Pancreas (tissue), 10 donors: Measurements from ENCODE around the gene CACNA2D3. TPM values are rescaled to one million over a fixed set of nuclear protein-coding genes. Genes with fewer than 3 reads are reported as not detected.

Experiments
- ATAC-seq, 4 donors: fragments of 200-7000 bp; cut with Tn5 transposase; one replicate each; pipeline versions ENCODE4 v1.8.0 to v1.9.1; 2020; ENCODE audit warnings: mild to moderate bottlenecking in 4 of 4, moderate library complexity in 4 of 4
- DNase-seq, 6 donors: peaks; one replicate each; pipeline ENCODE4 v3.0.0-alpha.2; 2020
- FAIRE-seq: peaks from 2 replicates; lab custom pipeline; 2012; peaks lifted over from hg19 to GRCh38; lab: Jason Lieb, UNC
- H3K27ac ChIP-seq, 4 donors: fragments of 200-600 bp; sonication (generic); 1 replicate in 3 of 4; 2 replicates in 1 of 4; pipeline versions ENCODE4 v1.5.0 to v1.8.0; 2020
- H3K27me3 ChIP-seq, 4 donors: fragments of 200-600 bp; one replicate each; pipeline ENCODE4 v1.8.0; 2021
- H3K36me3 ChIP-seq, 3 donors: fragments of 200-600 bp; sonication (generic) in 1 of 3; one replicate each; pipeline versions ENCODE4 v1.5.0 to v1.8.0; 2020 to 2021
- H3K4me1 ChIP-seq, 3 donors: fragments of 200-600 bp; one replicate each; pipeline ENCODE4 v1.8.0; 2021
- H3K4me3 ChIP-seq, 4 donors: fragments of 200-600 bp; sonication (generic) in 2 of 4; one replicate each; pipeline versions ENCODE4 v1.5.0 to v1.8.0; 2020 to 2021
- H3K9me3 ChIP-seq, 4 donors: fragments of 200-600 bp; one replicate each; pipeline ENCODE4 v1.8.0; 2021
- WGBS, 2 donors: extraction: QIAGEN DNeasy Blood & Tissue Kit; methylation state at CpG; one replicate each; pipeline ENCODE4 v1.1.7; 2013; 5-methylcytosine and 5-hydroxymethylcytosine counted together
- intact Hi-C, 3 donors: fragments of 100-400 bp; cut with DNase I; formaldehyde crosslinking; loops; one replicate each; pipeline versions ENCODE4 v1.11.1 to v1.14.2; 2022
- polyA plus RNA-seq, 2 donors: library from polyadenylated mRNA; stranded (reverse); fragments of 200-250 nt; gene quantifications; one replicate each; pipeline ENCODE4 v1.2.3, GENCODE V29; 2013
- total RNA-seq, 6 donors: library from RNA; stranded (reverse); fragmentation: NEBNext Ultra II Directional in 4 of 6; extraction: Animal tissue kit (Norgen Biotek cat#: 25700) in 4 of 6; gene quantifications; one replicate each; pipeline versions ENCODE4 v1.2.1 to v1.2.4, GENCODE V29; 2021 to 2023
- TF ChIP-seq, protein P1 (sequence below), 4 donors: fragments of 200-600 bp; sonication (generic) in 3 of 4; IDR thresholded peaks; one replicate each; pipeline versions ENCODE4 v1.5.0 to v1.8.0; 2021; ENCODE audit warnings: antibody characterized with exemption in 4 of 4
- donor health status: healthy with polysubstance abuse.
- donor health status: DM: no; HTN: no; CAD: no; lungs with moderate emphysema.
- donor health status: DM: no; HTN: no; CAD: no.
- donor health status: control.
- donor health status: control.
- donor health status: Bipolar disorder and iron deficiency.
- donor health status: DM: yes; HTN: yes; CAD: no.
- donor health status: DM: no; HTN: no; CAD: no.
- donor health status: DM: no; HTN: no; CAD: no.
- donor health status: DM: yes; HTN: yes; CAD: no.

CACNA2D3 gene
- total and polyA plus RNA-seq, 8 donors: 0.19 to 0.75 (median 0.37) TPM; not detected in 2

DNA sequence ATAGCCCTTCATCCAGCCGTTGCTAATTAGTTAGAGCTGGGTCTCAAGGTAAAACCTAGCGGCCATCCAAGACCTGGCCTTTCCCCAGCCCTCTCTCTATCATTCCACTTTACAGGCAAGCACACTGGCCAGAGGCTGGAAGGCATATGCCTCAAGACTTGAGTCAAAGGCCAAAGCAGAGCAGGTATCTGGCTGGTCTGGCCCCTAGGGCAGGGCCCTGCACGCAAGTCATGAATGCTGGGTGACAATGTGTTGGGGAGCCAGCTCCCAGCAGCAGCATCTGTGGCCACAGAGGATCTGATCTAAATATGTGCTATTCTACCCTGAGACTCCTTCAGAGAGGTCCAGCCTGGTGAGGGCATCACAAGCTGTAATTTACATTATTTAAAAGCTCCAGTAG is 691.9 kb downstream of the CACNA2D3 start:
- no peak for FAIRE-seq
- H3K4me3 ChIP-seq: no peak overlapping the region
- no peaks in the 10 kb centered on the region for H3K36me3 ChIP-seq
- DNase-seq: no peak
- no peak for ATAC-seq
- TF ChIP-seq, protein P1, sequence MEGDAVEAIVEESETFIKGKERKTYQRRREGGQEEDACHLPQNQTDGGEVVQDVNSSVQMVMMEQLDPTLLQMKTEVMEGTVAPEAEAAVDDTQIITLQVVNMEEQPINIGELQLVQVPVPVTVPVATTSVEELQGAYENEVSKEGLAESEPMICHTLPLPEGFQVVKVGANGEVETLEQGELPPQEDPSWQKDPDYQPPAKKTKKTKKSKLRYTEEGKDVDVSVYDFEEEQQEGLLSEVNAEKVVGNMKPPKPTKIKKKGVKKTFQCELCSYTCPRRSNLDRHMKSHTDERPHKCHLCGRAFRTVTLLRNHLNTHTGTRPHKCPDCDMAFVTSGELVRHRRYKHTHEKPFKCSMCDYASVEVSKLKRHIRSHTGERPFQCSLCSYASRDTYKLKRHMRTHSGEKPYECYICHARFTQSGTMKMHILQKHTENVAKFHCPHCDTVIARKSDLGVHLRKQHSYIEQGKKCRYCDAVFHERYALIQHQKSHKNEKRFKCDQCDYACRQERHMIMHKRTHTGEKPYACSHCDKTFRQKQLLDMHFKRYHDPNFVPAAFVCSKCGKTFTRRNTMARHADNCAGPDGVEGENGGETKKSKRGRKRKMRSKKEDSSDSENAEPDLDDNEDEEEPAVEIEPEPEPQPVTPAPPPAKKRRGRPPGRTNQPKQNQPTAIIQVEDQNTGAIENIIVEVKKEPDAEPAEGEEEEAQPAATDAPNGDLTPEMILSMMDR (IDR thresholded peaks at IDR 0.05): no peak
- intact Hi-C loops: no loop called here
- H3K27me3 ChIP-seq: no peaks in the 10 kb centered on the region
- WGBS, 2 donors: 83 to 86% methylated on average over 3 of the region's 3 CpGs
- H3K9me3 ChIP-seq: no peaks in the 10 kb centered on the region
- H3K4me1 ChIP-seq: no peaks in the 10 kb centered on the region
- H3K27ac ChIP-seq: no peak overlapping the region

DNA sequence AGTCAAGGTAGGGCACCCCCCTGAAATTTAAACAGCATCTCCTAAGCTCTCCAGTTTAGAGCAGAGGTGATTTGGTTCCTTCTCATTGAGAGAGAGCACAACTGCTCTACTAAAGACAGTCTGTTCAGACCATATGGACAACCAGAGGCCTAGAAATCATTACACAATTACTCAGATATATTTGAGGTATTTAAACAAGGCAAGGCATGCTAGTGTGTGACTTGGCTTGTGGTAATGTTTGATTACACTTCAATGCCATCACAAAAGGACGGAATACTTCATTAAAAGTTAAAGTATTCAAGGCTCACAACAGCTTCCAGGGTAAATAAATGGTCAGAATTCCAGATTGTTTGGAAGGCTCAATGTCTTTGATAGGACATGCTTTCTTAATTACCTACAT is 695.3 kb downstream of the CACNA2D3 start:
- peak in 2 of 4 donors; percentile 32 to 72 for ATAC-seq
- H3K36me3 ChIP-seq: no peaks in the 10 kb centered on the region
- no peak overlapping the region for H3K4me3 ChIP-seq
- no peak for DNase-seq
- no peak for FAIRE-seq
- TF ChIP-seq, protein P1 (IDR thresholded peaks at IDR 0.05): no peak
- no peak overlapping the region for H3K27ac ChIP-seq
- H3K9me3 ChIP-seq: no peaks in the 10 kb centered on the region
- no peaks in the 10 kb centered on the region for H3K27me3 ChIP-seq
- intact Hi-C loops: no loop called here
- H3K4me1 ChIP-seq: no peaks in the 10 kb centered on the region
- 22 to 24% methylated on average over 1 of the region's 1 CpG for WGBS, 2 donors

DNA sequence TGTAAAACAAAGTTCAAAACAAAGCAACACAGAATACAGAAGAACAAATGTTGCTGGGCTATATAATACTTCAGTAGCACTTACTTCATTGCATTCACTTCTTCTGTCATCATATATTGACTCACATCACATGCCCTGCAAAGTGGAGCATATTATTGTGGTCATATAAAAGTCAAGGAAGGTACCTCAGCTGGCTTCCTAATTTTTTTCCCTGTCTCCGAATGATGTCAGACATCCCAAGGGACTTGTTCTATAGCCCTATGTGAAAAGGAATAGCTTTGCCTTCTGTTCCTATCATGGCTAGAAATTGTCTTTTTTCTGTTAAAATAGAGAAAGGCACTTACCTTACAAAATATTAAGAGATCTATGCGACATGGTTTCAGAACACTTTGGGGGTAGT is 696.1 kb downstream of the CACNA2D3 start:
- H3K27ac ChIP-seq: no peak overlapping the region
- no peaks in the 10 kb centered on the region for H3K27me3 ChIP-seq
- TF ChIP-seq, protein P1 (IDR thresholded peaks at IDR 0.05): no peak
- 90 to 95% methylated on average over 2 of the region's 2 CpGs for WGBS, 2 donors
- H3K4me1 ChIP-seq: no peaks in the 10 kb centered on the region
- FAIRE-seq: no peak
- ATAC-seq: no peak
- DNase-seq: no peak
- no peaks in the 10 kb centered on the region for H3K36me3 ChIP-seq
- intact Hi-C loops: no loop called here
- H3K9me3 ChIP-seq: no peaks in the 10 kb centered on the region
- H3K4me3 ChIP-seq: no peak overlapping the region

DNA sequence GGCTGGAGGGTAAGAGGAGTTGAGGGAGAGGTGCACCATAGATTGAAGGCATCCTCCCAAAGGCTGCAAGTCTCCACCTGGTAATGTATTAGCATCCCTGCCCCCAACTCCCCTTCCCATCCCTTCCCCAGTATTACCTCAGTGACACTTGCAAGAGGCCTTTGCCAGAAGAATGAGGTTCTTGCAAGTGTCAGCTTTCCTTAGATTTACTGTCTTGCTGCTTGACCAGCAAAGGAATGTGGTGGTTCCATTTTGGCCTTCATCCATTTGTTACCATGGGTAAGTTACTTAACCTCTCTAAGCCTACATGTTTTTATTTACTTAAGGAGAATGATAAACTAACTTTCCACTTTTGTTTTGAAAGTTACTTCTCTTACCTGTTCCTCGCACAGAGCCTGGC is 696.6 kb downstream of the CACNA2D3 start:
- TF ChIP-seq, protein P1 (IDR thresholded peaks at IDR 0.05): no peak
- FAIRE-seq (no peak), DNase-seq (no peak), ATAC-seq (no peak)
- intact Hi-C loops: no loop called here
- WGBS, 2 donors: 95 to 100% methylated on average over 1 of the region's 1 CpG
- Histone ChIP-seq H3K36me3 (no peaks in the 10 kb centered on the region), H3K9me3 (no peaks in the 10 kb centered on the region), H3K4me1 (no peaks in the 10 kb centered on the region), H3K27ac (no peak overlapping the region), H3K27me3 (no peaks in the 10 kb centered on the region), H3K4me3 (no peak overlapping the region)

DNA sequence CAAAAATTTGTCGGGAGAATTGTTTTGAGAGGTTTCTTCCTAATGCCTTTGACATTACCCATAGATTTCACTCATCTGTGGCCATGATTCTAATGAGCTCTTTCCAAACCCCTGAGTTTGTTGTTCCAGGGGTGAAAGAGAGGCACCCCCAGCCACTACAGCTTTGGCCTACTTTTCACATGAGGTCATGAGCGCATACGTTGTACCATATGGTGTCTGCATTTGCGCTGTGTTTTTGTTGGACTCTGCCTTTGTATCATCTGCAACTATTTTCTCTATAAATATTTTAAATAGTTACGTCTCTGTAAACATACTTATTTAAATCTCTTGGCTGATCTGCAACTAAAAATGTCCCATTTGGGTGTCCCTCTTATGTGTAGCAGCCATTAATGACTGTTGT is 697.6 kb downstream of the CACNA2D3 start:
- TF ChIP-seq, protein P1 (IDR thresholded peaks at IDR 0.05): no peak
- no peak overlapping the region for H3K4me3 ChIP-seq
- intact Hi-C loops: no loop called here
- FAIRE-seq (no peak), ATAC-seq (no peak), DNase-seq (no peak)
- WGBS, 2 donors: 92 to 93% methylated on average over 5 of the region's 5 CpGs
- H3K9me3 ChIP-seq: no peaks in the 10 kb centered on the region
- no peaks in the 10 kb centered on the region for H3K4me1 ChIP-seq
- no peaks in the 10 kb centered on the region for H3K36me3 ChIP-seq
- H3K27ac ChIP-seq: no peak overlapping the region
- H3K27me3 ChIP-seq: no peaks in the 10 kb centered on the region
